Mesothelial cell of epicardium (in vitro differentiated cells): ENCODE data around the gene PFDN4. TPM values are rescaled to one million over a fixed set of nuclear protein-coding genes. Genes with fewer than 3 reads are reported as not detected.

Source experiments
- DNase-seq, 2 experiments: peaks; one replicate each; pipeline ENCODE4 v3.0.0; 2021; ENCODE audit warnings: low spot score in 2 of 2; ENCODE audit not compliant: unreplicated experiment in 2 of 2
- H3K27ac Mint-ChIP-seq: 2 replicates; pipeline ENCODE4 v1.8.0; 2021; ENCODE audit warnings: mixed read lengths
- H3K27me3 Mint-ChIP-seq: 2 replicates; pipeline ENCODE4 v1.8.0; 2021; ENCODE audit warnings: low read depth, mixed read lengths
- H3K36me3 Mint-ChIP-seq: 2 replicates; pipeline ENCODE4 v1.8.0; 2021; ENCODE audit warnings: mixed read lengths
- H3K4me1 Mint-ChIP-seq: 2 replicates; pipeline ENCODE4 v1.8.0; 2021; ENCODE audit warnings: mixed read lengths
- H3K4me3 Mint-ChIP-seq: 2 replicates; pipeline ENCODE4 v1.8.0; 2021; ENCODE audit warnings: mild to moderate bottlenecking, moderate library complexity, mixed read lengths
- H3K9me3 Mint-ChIP-seq: 2 replicates; pipeline ENCODE4 v1.8.0; 2021; ENCODE audit warnings: mixed read lengths
- CTCF ChIP-seq: fragments of 200-600 bp; sonication (generic); IDR thresholded peaks from one replicate; pipeline ENCODE4 v1.5.0; 2021; ENCODE audit warnings: antibody characterized with exemption; ENCODE audit not compliant: unreplicated experiment
- total RNA-seq: library from RNA; stranded (reverse); gene quantifications from 3 replicates; pipeline ENCODE4 v1.2.1, GENCODE V29; 2021

PFDN4 gene
- total RNA-seq, 1 donor from 2014 or later, result 26.0 TPM

DNA sequence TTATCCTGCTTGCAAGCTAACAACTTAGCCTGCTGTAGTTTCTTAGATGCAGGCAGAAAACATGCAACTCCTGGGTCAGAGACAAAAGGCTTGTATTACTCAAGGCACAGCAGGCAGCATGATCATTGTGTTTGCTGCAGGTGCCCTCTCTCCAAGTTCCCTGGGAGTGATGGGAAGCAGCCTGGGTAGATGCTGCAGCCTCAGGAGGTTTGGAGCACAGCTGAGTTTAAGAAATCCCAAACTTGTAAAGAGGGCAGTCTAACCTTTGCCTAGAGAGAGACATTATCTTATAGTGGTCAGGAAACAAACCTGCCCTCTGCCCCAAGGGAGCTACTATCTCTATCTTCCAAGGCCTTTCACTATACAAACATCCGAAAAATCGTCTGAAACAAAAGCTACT lies 61.1 kb downstream of the PFDN4 start:
- no peak for DNase-seq
- no peaks in the 10 kb centered on the region for H3K36me3 Mint-ChIP-seq
- H3K4me1 Mint-ChIP-seq, result peaks cover 12% of the 10 kb centered on the region
- H3K9me3 Mint-ChIP-seq, result no peaks in the 10 kb centered on the region
- H3K27me3 Mint-ChIP-seq, result no peaks in the 10 kb centered on the region
- no peak overlapping the region for H3K4me3 Mint-ChIP-seq
- no peak overlapping the region for H3K27ac Mint-ChIP-seq
- no peak for TF ChIP-seq CTCF

Other genes with a start within 250 kb of the PFDN4 start
- gene BCAS1, start 137.5 kb upstream of the PFDN4 start, total RNA-seq, result 0.18 to 0.20 TPM (median 0.20 TPM) in 3 replicates
- 21.3 to 25.3 TPM (median 23.6 TPM) in 3 replicates for gene CYP24A1, start 34.1 kb upstream of the PFDN4 start, total RNA-seq